Heart left ventricle (tissue), 16 donors: ENCODE measurements around the gene FBXO9. TPM values are rescaled to one million over a fixed set of nuclear protein-coding genes. Genes with fewer than 3 reads are reported as not detected.

Experiments
- ATAC-seq, 4 donors: fragments of 200-7000 bp; cut with Tn5 transposase; one replicate each; pipeline ENCODE4 v1.9.1; 2020 to 2022; ENCODE audit warnings: moderate library complexity in 4 of 4, mild to moderate bottlenecking in 3 of 4, moderate number of reproducible peaks in 1 of 4
- DNase-seq, 5 donors: peaks; one replicate each; pipeline ENCODE4 v3.0.0-alpha.2; 2020
- H3K27ac ChIP-seq, 12 donors: fragments of 200-600 bp; sonication (generic) in 4 of 12; one replicate each; pipeline versions ENCODE4 v1.5.0 to v1.8.0; 2016 to 2022; ENCODE audit warnings: mild to moderate bottlenecking in 2 of 12
- H3K27me3 ChIP-seq, 9 donors: fragments of 200-600 bp; sonication (generic) in 2 of 9; one replicate each; pipeline versions ENCODE4 v1.5.1 to v1.8.0; 2016 to 2022; ENCODE audit warnings: mild to moderate bottlenecking in 3 of 9
- H3K36me3 ChIP-seq, 9 donors: fragments of 200-600 bp; sonication (generic) in 2 of 9; one replicate each; pipeline versions ENCODE4 v1.5.0 to v1.8.0; 2018 to 2022; ENCODE audit warnings: mild to moderate bottlenecking in 2 of 9
- H3K4me1 ChIP-seq, 12 donors: fragments of 200-600 bp; sonication (generic) in 4 of 12; one replicate each; pipeline versions ENCODE4 v1.5.0 to v1.8.0; 2016 to 2022; ENCODE audit warnings: mild to moderate bottlenecking in 3 of 12
- H3K4me3 ChIP-seq, 12 donors: fragments of 200-600 bp; sonication (generic) in 4 of 12; one replicate each; pipeline versions ENCODE4 v1.5.0 to v1.8.0; 2017 to 2022; ENCODE audit warnings: mild to moderate bottlenecking in 9 of 12, moderate library complexity in 4 of 12
- H3K9me3 ChIP-seq, 12 donors: fragments of 200-600 bp; sonication (generic) in 4 of 12; one replicate each; pipeline versions ENCODE4 v1.5.0 to v1.8.0; 2016 to 2022; ENCODE audit warnings: mild to moderate bottlenecking in 1 of 12
- POLR2A ChIP-seq, 2 donors: fragments of 450-650 bp; IDR thresholded peaks; one replicate each; pipeline ENCODE4 v1.6.1; 2017; ENCODE audit warnings: antibody characterized with exemption in 2 of 2, mild to moderate bottlenecking in 2 of 2, moderate library complexity in 2 of 2
- WGBS, 4 donors: extraction: QIAGEN DNeasy Blood & Tissue Kit in 2 of 4; methylation state at CpG; one replicate each; pipeline versions ENCODE4 v1.1.5 to v1.1.7; 2013 to 2018; 5-methylcytosine and 5-hydroxymethylcytosine counted together
- intact Hi-C, 10 donors: fragments of 100-400 bp; cut with DNase I; formaldehyde crosslinking; loops; one replicate each; pipeline versions ENCODE4 v1.11.1 to v1.14.2; 2022
- polyA plus RNA-seq, 2 donors: library from polyadenylated mRNA; stranded (reverse); fragments of 200-250 nt; gene quantifications; one replicate each; pipeline ENCODE4 v1.2.3, GENCODE V29; 2013
- total RNA-seq, 9 donors: library from RNA; depleted of rRNA in 2 of 9; stranded (reverse); fragments of >200 nt in 2 of 9; fragmentation: NEBNext Ultra II Directional in 3 of 9; extraction: Animal tissue kit (Norgen Biotek cat#: 25700) in 3 of 9; gene quantifications; one replicate each; pipeline versions ENCODE4 v1.1.0 to v1.2.4, GENCODE V29; 2016 to 2023
- TF ChIP-seq, protein P1 (sequence below), 12 donors: fragments of 200-600 bp; sonication (generic) in 4 of 12; IDR thresholded peaks; one replicate each; pipeline versions ENCODE4 v1.5.0 to v1.8.0; 2018 to 2022; ENCODE audit warnings: antibody characterized with exemption in 12 of 12, mild to moderate bottlenecking in 5 of 12
- donor health status: ischemic (EF 13 %, LVEDD 7.1; RV severe dilation, severe dysfunction).
- donor health status: healthy with polysubstance abuse.
- donor health status: DM: no; HTN: yes; CAD: no.
- donor health status: DM: no; HTN: no; CAD: no.
- donor health status: ischemic (EF 25% LVEDD 6.9; RV normal size, moderate dysfunction).
- donor health status: ischemic (EF 25% LVEDD 5.7; RV mildly dilated, moderate dysfunction).
- donor health status: healthy.
- donor health status: DM: yes; HTN: yes; CAD: no.
- donor health status: ischemic (EF 35%, LVEDD 5.7; RV mildly dilated, moderate dysfunction).
- donor health status: nonischemic (EF 11% LVEDD 7.7; RV severe dilation, severe dysfunction).
- donor health status: DM: yes; HTN: yes; CAD: no.
- donor health status: PGD.
- donor health status: ischemic (EF 29% LVEDD 5.4; RV normal size, mild dysfunction).
- donor health status: nonischemic (EF 23%, LVEDD 6.1; RV moderate dilation, normal function).

The FBXO9 gene
- total and polyA plus RNA-seq, 11 donors, result 9.0 to 98.9 (median 69.7) TPM

DNA sequence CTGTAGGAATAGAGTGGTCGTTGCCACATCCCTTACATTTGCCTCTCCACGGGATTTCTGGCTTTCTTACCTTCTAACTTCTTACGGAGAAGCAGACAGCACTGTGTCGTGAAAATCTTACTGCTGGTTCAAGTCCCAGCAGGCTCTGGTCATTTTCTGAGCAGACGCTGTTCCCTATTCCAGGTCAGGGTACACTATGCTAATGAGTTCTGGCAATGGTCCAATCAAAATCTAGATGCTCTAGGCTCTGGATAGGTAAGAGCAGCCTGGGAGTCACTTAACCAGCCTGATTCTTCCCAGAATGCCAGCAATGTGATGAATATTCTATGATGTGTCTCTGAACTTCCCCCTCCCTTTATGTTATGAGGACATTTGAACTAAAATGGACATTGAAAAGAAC is 83.5 kb downstream of the FBXO9 start, which contains the start of gene GCM1:
Gene GCM1, minus strand, starts transcription at position 158 of the 400 bp plus-strand sequence. CDS start 3,209 bp downstream, outside the sequence.
- no peak within 1 kb of the TSS for H3K27ac ChIP-seq
- WGBS, 4 donors, result 83 to 87% (median 84%) methylated on average over 5 of the region's 5 CpGs
- DNase-seq (no peak), ATAC-seq (no peak)
- no peak within 1 kb of the TSS for H3K4me3 ChIP-seq
- intact Hi-C loops, result no loop called here
- no peaks in the 10 kb centered on the region for H3K36me3 ChIP-seq
- no peaks in the 10 kb centered on the region for H3K4me1 ChIP-seq
- H3K9me3 ChIP-seq, result no peaks in the 10 kb centered on the region
- TF ChIP-seq, protein P1, sequence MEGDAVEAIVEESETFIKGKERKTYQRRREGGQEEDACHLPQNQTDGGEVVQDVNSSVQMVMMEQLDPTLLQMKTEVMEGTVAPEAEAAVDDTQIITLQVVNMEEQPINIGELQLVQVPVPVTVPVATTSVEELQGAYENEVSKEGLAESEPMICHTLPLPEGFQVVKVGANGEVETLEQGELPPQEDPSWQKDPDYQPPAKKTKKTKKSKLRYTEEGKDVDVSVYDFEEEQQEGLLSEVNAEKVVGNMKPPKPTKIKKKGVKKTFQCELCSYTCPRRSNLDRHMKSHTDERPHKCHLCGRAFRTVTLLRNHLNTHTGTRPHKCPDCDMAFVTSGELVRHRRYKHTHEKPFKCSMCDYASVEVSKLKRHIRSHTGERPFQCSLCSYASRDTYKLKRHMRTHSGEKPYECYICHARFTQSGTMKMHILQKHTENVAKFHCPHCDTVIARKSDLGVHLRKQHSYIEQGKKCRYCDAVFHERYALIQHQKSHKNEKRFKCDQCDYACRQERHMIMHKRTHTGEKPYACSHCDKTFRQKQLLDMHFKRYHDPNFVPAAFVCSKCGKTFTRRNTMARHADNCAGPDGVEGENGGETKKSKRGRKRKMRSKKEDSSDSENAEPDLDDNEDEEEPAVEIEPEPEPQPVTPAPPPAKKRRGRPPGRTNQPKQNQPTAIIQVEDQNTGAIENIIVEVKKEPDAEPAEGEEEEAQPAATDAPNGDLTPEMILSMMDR (IDR thresholded peaks at IDR 0.05), result no peak
- TF ChIP-seq POLR2A (IDR thresholded peaks at IDR 0.05), result no peak
- H3K27me3 ChIP-seq, result no peaks in the 10 kb centered on the region

Other genes starting within 250 kb of the FBXO9 start
- not detected for gene GSTA5, start 224.6 kb upstream of the FBXO9 start, total RNA-seq
- not detected for gene GSTA5, start 224.6 kb upstream of the FBXO9 start, polyA plus RNA-seq
- not detected for gene GSTA3, start 155.7 kb upstream of the FBXO9 start, total RNA-seq
- not detected for gene GSTA3, start 155.7 kb upstream of the FBXO9 start, polyA plus RNA-seq
- gene GSTA4, start 70.1 kb upstream of the FBXO9 start, total RNA-seq, result 10 to 100 TPM in 8 of 9 donors, 1 to 10 TPM in 1; 8.5 to 17.0 (median 12.5) TPM
- 10 to 100 TPM in 1 of 2 donors, 1 to 10 TPM in 1; 9.8 to 10.5 TPM for gene GSTA4, start 70.1 kb upstream of the FBXO9 start, polyA plus RNA-seq
- gene CILK1, start 3.6 kb upstream of the FBXO9 start, total RNA-seq, result 10 to 100 TPM in 3 of 9 donors, 1 to 10 TPM in 6; 3.9 to 16.6 (median 9.6) TPM
- 1 to 10 TPM; 2.5 to 2.6 TPM for gene CILK1, start 3.6 kb upstream of the FBXO9 start, polyA plus RNA-seq
- gene GCM1, start 83.4 kb downstream of the FBXO9 start, total RNA-seq, result not detected
- under 1 TPM in 1 of 2 donors, not detected in 1; 0.03 TPM for gene GCM1, start 83.4 kb downstream of the FBXO9 start, polyA plus RNA-seq